WTC11 (cell line): ENCODE data around the gene CACNA2D3. TPM values are rescaled to one million over a fixed set of nuclear protein-coding genes. Genes with fewer than 3 reads are reported as not detected.

Experiments used
- ATAC-seq: fragments of 200-7000 bp; cut with Tn5 transposase; 2 replicates; pipeline ENCODE4 v1.10.0; 2021; ENCODE audit warnings: mild to moderate bottlenecking, moderate library complexity
- CTCF ChIA-PET: fragments of 300-600 bp; sonication (Branson Sonifier 250); formaldehyde crosslinking; loops from one replicate; lab custom pipeline; 2021; ENCODE audit warnings: antibody characterized with exemption; lab: Charles Lee
- POLR2A ChIA-PET: fragments of 350-600 bp; sonication (Branson Sonifier 250); formaldehyde crosslinking; loops from one replicate; lab custom pipeline; 2021; ENCODE audit warnings: antibody characterized with exemption; lab: Charles Lee
- DNase-seq: peaks from one replicate; pipeline ENCODE4 v3.0.0; 2021; ENCODE audit warnings: low spot score
- H3K27ac Mint-ChIP-seq: 2 replicates; pipeline ENCODE4 v1.8.0; 2021; ENCODE audit warnings: mixed read lengths
- H3K27me3 Mint-ChIP-seq: 2 replicates; pipeline ENCODE4 v1.8.0; 2021; ENCODE audit warnings: low read depth, mild to moderate bottlenecking, moderate library complexity, mixed read lengths
- H3K36me3 Mint-ChIP-seq: 2 replicates; pipeline ENCODE4 v1.8.0; 2021; ENCODE audit warnings: mixed read lengths
- H3K4me1 Mint-ChIP-seq: 2 replicates; pipeline ENCODE4 v1.8.0; 2022; ENCODE audit warnings: mixed read lengths
- H3K4me3 Mint-ChIP-seq: 2 replicates; pipeline ENCODE4 v1.8.0; 2021; ENCODE audit warnings: mild to moderate bottlenecking, moderate library complexity, mixed read lengths
- H3K9me3 Mint-ChIP-seq: 2 replicates; pipeline ENCODE4 v1.8.0; 2021; ENCODE audit warnings: mixed read lengths
- ATF2 ChIP-seq: sonication (generic); formaldehyde crosslinking; IDR thresholded peaks from 2 replicates; pipeline ENCODE4 v1.8.1; 2022; ENCODE audit warnings: low read depth, missing genetic modification reagents, borderline replicate concordance
- CBFB ChIP-seq: sonication (generic); formaldehyde crosslinking; IDR thresholded peaks from 2 replicates; pipeline ENCODE4 v1.8.1; 2022; ENCODE audit warnings: mild to moderate bottlenecking, low read depth, missing genetic modification reagents
- CTCF ChIP-seq: fragments of 200-600 bp; IDR thresholded peaks from 2 replicates; pipeline ENCODE4 v1.8.0; 2022; ENCODE audit warnings: antibody characterized with exemption
- E2F1 ChIP-seq: sonication (generic); formaldehyde crosslinking; IDR thresholded peaks from 2 replicates; pipeline ENCODE4 v1.8.0; 2022; ENCODE audit warnings: mild to moderate bottlenecking, missing genetic modification reagents
- FOXJ3 ChIP-seq: sonication (generic); formaldehyde crosslinking; IDR thresholded peaks from 2 replicates; pipeline ENCODE4 v1.9.0; 2021; ENCODE audit warnings: missing genetic modification reagents, mild to moderate bottlenecking, borderline replicate concordance
- IRF1 ChIP-seq: sonication (generic); formaldehyde crosslinking; IDR thresholded peaks from 2 replicates; pipeline ENCODE4 v1.8.0; 2023; ENCODE audit warnings: missing genetic modification reagents
- JAZF1 ChIP-seq: fragments of 250-450 bp; sonication (Bioruptor Pico); IDR thresholded peaks from 2 replicates; pipeline ENCODE4 v1.9.0; 2021; ENCODE audit warnings: moderate library complexity, mild to moderate bottlenecking, inconsistent platforms
- MYBL2 ChIP-seq: sonication (generic); formaldehyde crosslinking; IDR thresholded peaks from 2 replicates; pipeline ENCODE4 v1.8.1; 2023; ENCODE audit warnings: mild to moderate bottlenecking, moderate library complexity, missing genetic modification reagents
- PRDM15 ChIP-seq: sonication (generic); formaldehyde crosslinking; IDR thresholded peaks from 2 replicates; pipeline ENCODE4 v1.8.0; 2022; ENCODE audit warnings: missing genetic modification reagents
- RELA ChIP-seq: sonication (generic); formaldehyde crosslinking; IDR thresholded peaks from 2 replicates; pipeline ENCODE4 v1.8.1; 2022; ENCODE audit warnings: missing genetic modification reagents, mild to moderate bottlenecking, borderline replicate concordance
- STAT6 ChIP-seq: sonication (generic); formaldehyde crosslinking; conservative IDR thresholded peaks from 2 replicates; pipeline ENCODE4 v1.8.1; 2023; ENCODE audit warnings: mild to moderate bottlenecking, low read depth, missing genetic modification reagents, moderate library complexity
- USF2 ChIP-seq: sonication (generic); formaldehyde crosslinking; IDR thresholded peaks from 2 replicates; pipeline ENCODE4 v1.8.1; 2023; ENCODE audit warnings: mild to moderate bottlenecking, missing genetic modification reagents, moderate library complexity
- ZNF138 ChIP-seq: sonication (generic); formaldehyde crosslinking; conservative IDR thresholded peaks from 2 replicates; pipeline ENCODE4 v1.8.1; 2022; ENCODE audit warnings: mild to moderate bottlenecking, moderate library complexity, missing genetic modification reagents
- ZNF532 ChIP-seq: fragments of 250-450 bp; sonication (Bioruptor Pico); IDR thresholded peaks from 2 replicates; pipeline ENCODE4 v1.9.0; 2021; ENCODE audit warnings: mild to moderate bottlenecking, borderline replicate concordance
- total RNA-seq: library from RNA; stranded (reverse); gene quantifications from 3 replicates; pipeline ENCODE4 v1.2.3, GENCODE V29; 2021

Gene CACNA2D3
- total RNA-seq, 1 experiment from 2014 or later = 5.0 TPM

GRCh38 chr3:54536450-54536849 lies 414.1 kb downstream of the CACNA2D3 start:
- TF ChIP-seq STAT6 (CRISPR knock-in tag) (no peak), CTCF (no peak), ZNF138 (CRISPR knock-in tag) (no peak), FOXJ3 (no peak), ATF2 (CRISPR knock-in tag) (no peak), CBFB (CRISPR knock-in tag) (no peak)
- Mint-ChIP-seq H3K36me3 (no peaks in the 10 kb centered on the region), H3K4me1 (peaks cover 2% of the 10 kb centered on the region; the same call in 1 of the 2 replicates), H3K4me3 (no peak overlapping the region), H3K9me3 (no peaks in the 10 kb centered on the region), H3K27me3 (no peaks in the 10 kb centered on the region), H3K27ac (no peak overlapping the region)
- CTCF ChIA-PET = interaction anchor here (3.8 kb wide), 1 partner anchor 102 kb away, joined by 24 read pairs; no protein-coding TSS in a partner anchor
- ATAC-seq (no peak), DNase-seq (no peak)
- POLR2A ChIA-PET = no interaction called here

GRCh38 chr3:54537506-54537905 lies 415.2 kb downstream of the CACNA2D3 start:
- Mint-ChIP-seq H3K36me3 (no peaks in the 10 kb centered on the region), H3K4me3 (no peak overlapping the region), H3K27me3 (no peaks in the 10 kb centered on the region), H3K4me1 (peaks cover 2% of the 10 kb centered on the region; the same call in 1 of the 2 replicates), H3K9me3 (no peaks in the 10 kb centered on the region), H3K27ac (no peak overlapping the region)
- TF ChIP-seq RELA (no peak), IRF1 (CRISPR knock-in tag) (no peak), E2F1 (CRISPR knock-in tag) (no peak), ZNF532 (CRISPR knock-in tag) (no peak), MYBL2 (CRISPR knock-in tag) (no peak), USF2 (no peak), JAZF1 (no peak), PRDM15 (CRISPR knock-in tag) (no peak)
- ChIA-PET CTCF (interaction anchor here (0.9 to 1.5 kb wide), 8 partner anchors 10 to 185 kb away, joined by 3 to 6 read pairs (median 5); no protein-coding TSS in a partner anchor), POLR2A (interaction anchor here (1.6 kb wide), 1 partner anchor 92 kb away, joined by 5 read pairs; no protein-coding TSS in a partner anchor)
- DNase-seq (no peak), ATAC-seq (no peak)
